Fibroblast of villous mesenchyme (primary cell): Measurements from ENCODE around the gene SMG9. TPM values are rescaled to one million over a fixed set of nuclear protein-coding genes. Genes with fewer than 3 reads are reported as not detected.

Source experiments
- DNase-seq: peaks from one replicate; pipeline ENCODE4 v3.0.0-alpha.2; 2010; ENCODE audit warnings: low read depth
- H3K4me3 ChIP-seq: 2 replicates; pipeline ENCODE4 v1.5.1; 2011; ENCODE audit warnings: low read depth, mild to moderate bottlenecking, low read length
- CTCF ChIP-seq: IDR thresholded peaks from 2 replicates; pipeline ENCODE4 v1.5.1; 2012; ENCODE audit warnings: low read depth, mild to moderate bottlenecking, low read length; ENCODE audit not compliant: insufficient read depth
- total RNA-seq: library from RNA; depleted of rRNA; stranded (reverse); fragments of >200 nt; gene quantifications from 2 replicates; pipeline ENCODE4 v1.2.3, GENCODE V29; 2012

SMG9 gene
- total RNA-seq, 1 donor: 13.0 TPM

GRCh38 chr19:43720936-43721335 lies 33.8 kb downstream of the SMG9 start:
- no peak for TF ChIP-seq CTCF
- no peak for DNase-seq
- H3K4me3 ChIP-seq: no peak overlapping the region

- H3K4me3 ChIP-seq: no peak overlapping the region
- DNase-seq: no peak
- no peak for TF ChIP-seq CTCF
These were observed 34.8 kb downstream of the SMG9 start for GRCh38 chr19:43719918-43720317.

- DNase-seq: no peak
These were observed 35.3 kb downstream of the SMG9 start for GRCh38 chr19:43719378-43719868.

GRCh38 chr19:43718627-43719377 lies 36.0 kb downstream of the SMG9 start:
- no peak for DNase-seq
- no peak overlapping the region for H3K4me3 ChIP-seq
- TF ChIP-seq CTCF: no peak

More at GRCh38 chr19:43719378-43719868, 35.3 kb downstream of the SMG9 start:
- no peak for TF ChIP-seq CTCF
- no peak overlapping the region for H3K4me3 ChIP-seq

GRCh38 chr19:43715776-43716175 lies 39.0 kb downstream of the SMG9 start, which contains the start of gene IRGC:
TSS of gene IRGC (plus strand) at chr19:43716076. CDS start at chr19:43718559, 2,483 bp downstream.
- H3K4me3 ChIP-seq: no peak within 1 kb of the TSS
- TF ChIP-seq CTCF: no peak
- no peak for DNase-seq

GRCh38 chr19:43713208-43713607 lies 41.6 kb downstream of the SMG9 start:
- no peak for TF ChIP-seq CTCF
- no peak for DNase-seq
- H3K4me3 ChIP-seq: no peak overlapping the region
